HG03558 (cell line): ENCODE data around the gene ABHD12B.
"Not testable (repeated sequence)": the region's sequence is repeated elsewhere in the genome, so short reads cannot be mapped to it uniquely, and the experiment has no call there.

ENCODE experiments used
- ATAC-seq: cut with Tn5 transposase; IDR thresholded peaks from one replicate; pipeline ENCODE4 v1.9.1; 2021; ENCODE audit warnings: moderate number of reproducible peaks; ENCODE audit not compliant: unreplicated experiment; ENCODE audit errors: extremely low read depth

ABHD12B gene

GRCh38 chr14:50932156-50932555, 60.3 kb downstream of the ABHD12B start:
- ATAC-seq: no peak

- ATAC-seq: no peak
Measured at GRCh38 chr14:50932592-50933495, 61.0 kb downstream of the ABHD12B start.

- ATAC-seq: no peak
Measured at GRCh38 chr14:50935126-50936015, 63.5 kb downstream of the ABHD12B start.

GRCh38 chr14:50936016-50936340, 64.1 kb downstream of the ABHD12B start:
- no peak for ATAC-seq

GRCh38 chr14:50936882-50937281, 65.0 kb downstream of the ABHD12B start:
- ATAC-seq: no peak

- ATAC-seq: no peak
Measured at GRCh38 chr14:50937325-50937724, 65.5 kb downstream of the ABHD12B start.

- no peak for ATAC-seq
Measured at GRCh38 chr14:50937800-50938199, 65.9 kb downstream of the ABHD12B start.

- no peak for ATAC-seq
Measured at GRCh38 chr14:50941151-50941550, 69.3 kb downstream of the ABHD12B start.

GRCh38 chr14:50941638-50942037, 69.8 kb downstream of the ABHD12B start:
- not testable (repeated sequence) for ATAC-seq

GRCh38 chr14:50943261-50943942, 71.5 kb downstream of the ABHD12B start:
- no peak for ATAC-seq

GRCh38 chr14:50943943-50944646, 72.2 kb downstream of the ABHD12B start, which contains the start of gene PYGL:
Gene PYGL (minus strand): TSS chr14:50944483. CDS start chr14:50944403, 80 bp downstream.
- no peak for ATAC-seq

- ATAC-seq: no peak
Measured at GRCh38 chr14:50944647-50945413, 73.0 kb downstream of the ABHD12B start.

GRCh38 chr14:50946234-50946935, 74.5 kb downstream of the ABHD12B start:
- no peak for ATAC-seq

- ATAC-seq: no peak
Measured at GRCh38 chr14:50947446-50947845, 75.6 kb downstream of the ABHD12B start.

- no peak for ATAC-seq
Measured at GRCh38 chr14:50948205-50948604, 76.4 kb downstream of the ABHD12B start.

- no peak for ATAC-seq
Measured at GRCh38 chr14:50951032-50951431, 79.2 kb downstream of the ABHD12B start.

- no peak for ATAC-seq
Measured at GRCh38 chr14:50953502-50953901, 81.6 kb downstream of the ABHD12B start.
